RWPE2 (cell line): ENCODE results near the gene ITGAE.
"Not testable (repeated sequence)": the region's sequence is repeated elsewhere in the genome, so short reads cannot be mapped to it uniquely, and the experiment has no call there.

Experiments
- ATAC-seq: fragments of 200-7000 bp; cut with Tn5 transposase; 3 replicates; pipeline ENCODE4 v1.9.1; 2021; ENCODE audit warnings: low read depth
- DNase-seq: peaks from one replicate; pipeline ENCODE4 v3.0.0-alpha.2; 2020; ENCODE audit warnings: low spot score
- H3K27ac ChIP-seq: fragments of 450-650 bp; 2 replicates; pipeline ENCODE4 v1.5.1; 2017; ENCODE audit warnings: mild to moderate bottlenecking; ENCODE audit not compliant: poor library complexity, severe bottlenecking
- H3K27me3 ChIP-seq: fragments of 250-450 bp; sonication (Bioruptor Pico); 2 replicates; pipeline ENCODE4 v1.5.1; 2021; ENCODE audit warnings: mild to moderate bottlenecking, moderate library complexity; ENCODE audit not compliant: insufficient read depth, poor library complexity, severe bottlenecking
- H3K36me3 ChIP-seq: fragments of 250-450 bp; sonication (Bioruptor Pico); 2 replicates; pipeline ENCODE4 v1.5.1; 2020; ENCODE audit warnings: low read depth, mild to moderate bottlenecking, moderate library complexity
- H3K4me1 ChIP-seq: fragments of 250-450 bp; sonication (Bioruptor Pico); 2 replicates; pipeline ENCODE4 v1.5.1; 2021; ENCODE audit warnings: mild to moderate bottlenecking, moderate library complexity; ENCODE audit not compliant: insufficient read depth, poor library complexity, severe bottlenecking
- H3K4me3 ChIP-seq: fragments of 250-450 bp; sonication (Bioruptor Pico); 2 replicates; pipeline ENCODE4 v1.5.1; 2021; ENCODE audit warnings: mild to moderate bottlenecking, moderate library complexity; ENCODE audit not compliant: severe bottlenecking
- H3K9me3 ChIP-seq: fragments of 250-450 bp; sonication (Bioruptor Pico); 2 replicates; pipeline ENCODE4 v1.5.1; 2021; ENCODE audit warnings: mild to moderate bottlenecking, moderate library complexity; ENCODE audit not compliant: severe bottlenecking
- TF ChIP-seq, protein P1 (sequence below): fragments of 450-650 bp; IDR thresholded peaks from one replicate; pipeline ENCODE4 v1.5.1; 2017; ENCODE audit warnings: mild to moderate bottlenecking, moderate library complexity; ENCODE audit not compliant: poor library complexity, severe bottlenecking

ITGAE gene

DNA sequence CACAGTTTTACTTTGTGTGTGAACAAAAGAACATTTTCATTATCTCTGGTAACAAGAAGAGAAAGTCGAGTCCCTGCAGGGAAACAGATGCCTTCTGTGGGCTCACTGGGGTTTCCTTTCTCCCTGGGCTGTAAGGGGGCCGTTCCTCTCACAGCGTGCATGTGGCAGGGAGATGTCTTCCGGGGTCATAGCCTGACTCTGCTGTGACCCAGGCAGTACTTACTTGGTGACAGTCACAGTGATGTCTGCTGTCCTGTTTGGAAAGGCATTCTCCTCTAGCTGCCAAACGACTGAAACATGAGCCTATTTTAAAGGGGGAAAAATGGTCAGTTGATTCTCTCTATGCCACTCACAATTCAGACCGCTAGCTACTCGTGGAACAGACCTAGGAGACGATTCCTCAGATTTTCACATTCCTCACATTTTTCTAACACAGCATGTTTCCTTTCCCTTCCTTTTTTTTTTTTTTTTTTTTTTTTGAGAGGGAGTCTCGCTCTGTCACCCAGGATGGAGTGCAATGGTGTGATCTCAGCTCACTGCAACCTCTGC is 70.0 kb downstream of the ITGAE start:
- ATAC-seq: no peak
- DNase-seq: no peak
- no peaks in the 10 kb centered on the region for H3K9me3 ChIP-seq
- no peaks in the 10 kb centered on the region for H3K4me1 ChIP-seq
- no peak overlapping the region for H3K27ac ChIP-seq
- no peak overlapping the region for H3K4me3 ChIP-seq
- H3K27me3 ChIP-seq: no peaks in the 10 kb centered on the region
- TF ChIP-seq, protein P1, sequence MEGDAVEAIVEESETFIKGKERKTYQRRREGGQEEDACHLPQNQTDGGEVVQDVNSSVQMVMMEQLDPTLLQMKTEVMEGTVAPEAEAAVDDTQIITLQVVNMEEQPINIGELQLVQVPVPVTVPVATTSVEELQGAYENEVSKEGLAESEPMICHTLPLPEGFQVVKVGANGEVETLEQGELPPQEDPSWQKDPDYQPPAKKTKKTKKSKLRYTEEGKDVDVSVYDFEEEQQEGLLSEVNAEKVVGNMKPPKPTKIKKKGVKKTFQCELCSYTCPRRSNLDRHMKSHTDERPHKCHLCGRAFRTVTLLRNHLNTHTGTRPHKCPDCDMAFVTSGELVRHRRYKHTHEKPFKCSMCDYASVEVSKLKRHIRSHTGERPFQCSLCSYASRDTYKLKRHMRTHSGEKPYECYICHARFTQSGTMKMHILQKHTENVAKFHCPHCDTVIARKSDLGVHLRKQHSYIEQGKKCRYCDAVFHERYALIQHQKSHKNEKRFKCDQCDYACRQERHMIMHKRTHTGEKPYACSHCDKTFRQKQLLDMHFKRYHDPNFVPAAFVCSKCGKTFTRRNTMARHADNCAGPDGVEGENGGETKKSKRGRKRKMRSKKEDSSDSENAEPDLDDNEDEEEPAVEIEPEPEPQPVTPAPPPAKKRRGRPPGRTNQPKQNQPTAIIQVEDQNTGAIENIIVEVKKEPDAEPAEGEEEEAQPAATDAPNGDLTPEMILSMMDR: no peak
- peaks cover 17% of the 10 kb centered on the region for H3K36me3 ChIP-seq

DNA sequence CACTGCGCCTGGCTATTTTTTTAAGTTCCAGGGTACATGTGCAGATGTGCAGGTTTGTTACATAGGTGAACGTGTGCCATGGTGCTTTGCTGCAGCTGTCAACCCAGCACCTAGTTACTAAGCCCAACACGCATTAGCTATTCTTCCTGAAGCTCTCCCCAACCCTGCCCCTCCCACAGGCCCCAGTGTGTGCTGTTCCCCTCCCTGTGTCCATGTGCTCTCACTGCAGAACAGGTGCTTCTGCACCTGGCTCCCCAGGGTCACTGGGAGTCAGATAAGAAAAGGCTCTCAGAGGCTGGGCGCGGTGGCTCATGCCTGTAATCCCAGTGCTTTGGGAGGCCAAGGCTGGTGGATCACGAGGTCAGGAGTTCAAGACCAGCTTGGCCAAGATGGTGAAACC is 71.1 kb downstream of the ITGAE start:
- TF ChIP-seq, protein P1: no peak
- Histone ChIP-seq H3K4me3 (no peak overlapping the region), H3K36me3 (peaks cover 20% of the 10 kb centered on the region), H3K27me3 (no peaks in the 10 kb centered on the region), H3K4me1 (no peaks in the 10 kb centered on the region), H3K27ac (no peak overlapping the region), H3K9me3 (no peaks in the 10 kb centered on the region)
- DNase-seq: no peak
- no peak for ATAC-seq

DNA sequence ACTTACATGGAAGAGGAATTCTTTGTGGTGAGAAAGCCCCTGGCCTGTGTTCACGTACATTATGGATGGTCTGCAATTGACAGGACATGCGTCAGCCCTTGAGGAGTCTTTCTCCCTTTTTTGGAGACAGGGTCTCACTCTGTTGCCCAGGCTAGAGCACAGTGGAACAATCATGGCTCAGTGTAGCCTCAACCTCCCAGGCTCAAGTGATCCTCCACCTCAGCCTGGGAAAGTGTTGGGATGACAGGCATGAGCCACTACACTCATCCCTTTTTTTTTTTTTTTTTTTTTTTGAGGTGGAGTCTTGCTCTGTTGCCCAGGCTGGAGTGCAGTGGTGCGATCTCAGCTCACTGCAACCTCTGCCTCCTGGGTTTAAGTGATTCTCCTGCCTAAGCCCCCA is 72.9 kb downstream of the ITGAE start:
- not testable (repeated sequence) for H3K4me3 ChIP-seq, ATAC-seq, H3K27me3 ChIP-seq, H3K4me1 ChIP-seq, H3K27ac ChIP-seq, DNase-seq, H3K9me3 ChIP-seq
- peaks cover 20% of the 10 kb centered on the region for H3K36me3 ChIP-seq

DNA sequence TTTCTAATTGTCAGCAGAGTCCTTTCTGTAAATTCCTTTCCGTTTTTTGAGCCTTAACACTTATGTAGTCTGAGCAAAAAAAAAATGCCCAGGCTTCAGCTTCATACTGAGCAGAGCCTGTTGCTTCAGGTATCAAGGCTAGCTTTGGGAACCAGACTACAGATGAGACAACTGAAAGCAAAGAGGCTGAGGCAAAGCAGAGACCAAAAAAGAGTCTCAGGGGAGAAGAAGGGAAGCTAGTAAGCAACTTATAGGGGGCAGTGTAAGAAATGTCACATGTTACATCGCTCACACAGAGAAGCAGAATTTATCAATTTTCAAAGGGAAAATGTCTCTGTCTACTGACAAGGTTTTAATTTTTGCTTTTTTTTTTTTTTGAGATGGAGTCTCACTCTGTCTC is 73.9 kb downstream of the ITGAE start:
- no peak for ATAC-seq
- Histone ChIP-seq H3K9me3 (no peaks in the 10 kb centered on the region), H3K27ac (no peak overlapping the region), H3K36me3 (peaks cover 25% of the 10 kb centered on the region), H3K27me3 (no peaks in the 10 kb centered on the region), H3K4me3 (no peak overlapping the region), H3K4me1 (peaks cover 4% of the 10 kb centered on the region)
- TF ChIP-seq, protein P1: no peak
- DNase-seq: no peak

DNA sequence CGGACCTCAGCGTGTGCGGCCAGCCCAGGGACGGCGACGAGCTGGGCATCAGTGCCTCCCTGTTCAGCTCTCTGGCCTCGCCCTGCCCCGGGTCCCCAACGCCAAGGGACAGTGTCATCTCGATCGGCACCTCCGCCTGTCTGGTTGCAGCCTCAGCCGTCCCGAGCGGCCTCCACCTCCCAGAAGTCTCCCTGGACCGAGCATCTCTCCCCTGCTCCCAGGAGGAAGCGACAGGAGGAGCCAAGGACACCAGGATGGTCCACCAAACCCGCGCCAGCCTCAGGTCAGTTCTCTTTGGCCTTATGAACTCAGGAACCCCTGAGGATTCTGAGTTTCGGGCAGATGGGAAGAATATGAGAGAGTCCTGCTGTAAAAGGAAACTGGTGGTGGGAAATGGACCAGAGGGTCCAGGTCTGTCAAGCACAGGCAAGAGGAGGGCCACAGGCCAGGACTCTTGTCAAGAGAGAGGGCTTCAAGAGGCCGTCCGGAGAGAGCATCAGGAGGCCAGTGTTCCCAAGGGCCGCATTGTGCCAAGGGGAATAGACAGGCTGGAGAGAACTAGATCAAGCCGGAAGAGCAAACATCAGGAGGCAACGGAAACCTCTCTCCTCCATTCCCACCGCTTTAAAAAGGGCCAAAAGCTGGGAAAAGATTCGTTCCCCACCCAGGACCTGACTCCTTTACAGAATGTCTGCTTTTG is 76.5 kb downstream of the ITGAE start:
- no peaks in the 10 kb centered on the region for H3K9me3 ChIP-seq
- H3K27me3 ChIP-seq: no peaks in the 10 kb centered on the region
- peaks cover 40% of the 10 kb centered on the region for H3K36me3 ChIP-seq
- peak overlapping the region; percentile 45 for H3K27ac ChIP-seq
- DNase-seq (no peak), ATAC-seq (no peak; the same call in 1 of the 3 replicates)
- TF ChIP-seq, protein P1: no peak
- H3K4me1 ChIP-seq: peaks cover 19% of the 10 kb centered on the region
- H3K4me3 ChIP-seq: peak overlapping the region; percentile 95
